Stimulated activated CD4-positive, alpha-beta T cell treated with anti-CD3 and anti-CD28 coated beads, Interleukin-1b, Interleukin-23, amount 100 ng/mL, for 1 hour (primary cell): ENCODE measurements around the gene FNDC3B.

ENCODE experiments used
- DNase-seq, 2 donors: peaks; one replicate each; pipeline ENCODE4 v3.0.0-alpha.2; 2020; ENCODE audit warnings: low read depth in 2 of 2

FNDC3B gene

DNA sequence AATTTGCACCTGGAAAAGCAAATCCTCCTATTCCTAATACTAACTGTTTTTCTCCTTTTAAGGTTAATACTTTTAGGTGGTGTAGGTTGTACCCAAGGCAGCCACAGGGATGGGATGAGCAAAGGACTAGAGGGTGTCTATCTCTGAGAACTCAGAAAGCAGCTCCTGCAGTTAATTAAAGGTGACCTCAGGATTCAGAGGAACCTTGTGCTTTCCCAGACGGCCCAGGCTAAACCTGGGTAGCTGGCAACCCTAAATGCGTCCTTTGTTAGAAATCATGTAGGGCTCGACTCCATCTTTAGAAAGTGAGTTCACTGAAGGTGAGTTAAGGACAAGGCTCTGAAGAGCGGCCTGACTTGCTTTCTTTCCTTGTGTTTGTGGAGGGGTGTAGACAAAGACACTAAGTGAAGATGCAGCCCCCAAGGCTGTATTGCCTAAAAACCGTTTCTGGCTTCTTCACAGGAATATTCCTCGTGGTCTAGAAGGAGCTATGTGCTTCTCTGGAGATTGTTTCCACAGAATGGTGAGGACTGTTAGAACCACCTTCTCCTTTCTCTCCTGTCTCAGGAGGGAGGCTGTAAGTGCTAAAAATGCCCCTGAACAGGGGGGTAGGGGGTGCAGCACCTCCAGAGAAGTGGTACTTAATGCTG lies 14.9 kb downstream of the FNDC3B start:
- no peak for DNase-seq

DNA sequence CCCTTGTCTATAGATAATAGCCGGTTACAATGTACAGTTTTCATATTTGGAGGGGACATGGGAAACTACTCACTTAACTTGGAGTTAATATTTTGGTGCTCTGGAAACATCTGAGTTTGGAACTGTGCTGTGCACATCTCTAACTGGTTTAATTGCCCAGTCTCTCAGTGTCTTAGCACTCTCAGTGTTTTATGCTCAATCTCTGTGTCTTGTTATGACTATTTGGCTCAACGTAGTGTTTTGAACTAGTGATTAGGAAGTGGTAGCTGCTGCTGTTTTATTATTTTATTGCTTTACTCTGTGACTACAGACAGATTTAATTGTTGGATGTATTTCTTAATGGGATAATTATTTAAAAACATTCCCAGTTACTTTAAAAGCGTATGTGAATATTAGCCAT lies 17.0 kb downstream of the FNDC3B start:
- DNase-seq, result no peak

DNA sequence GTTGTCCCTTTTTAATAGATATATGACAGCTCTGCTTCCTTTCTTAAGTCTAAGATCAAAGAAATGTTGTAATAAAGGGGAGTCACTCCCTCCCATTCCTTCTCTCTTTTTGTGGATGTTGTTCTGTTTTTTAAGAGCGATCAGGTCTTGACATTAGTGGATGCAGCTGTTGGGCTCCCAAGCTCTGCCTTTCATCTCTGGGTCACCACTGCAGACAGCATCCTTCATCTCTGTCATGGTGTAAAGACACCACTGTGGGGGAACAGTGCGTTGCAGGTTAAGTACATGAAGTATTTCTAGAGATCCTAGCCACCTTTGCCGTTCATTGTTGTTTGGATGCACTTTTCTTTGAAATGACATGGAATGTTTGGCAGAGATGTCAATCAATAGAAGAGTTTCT lies 17.7 kb downstream of the FNDC3B start:
- no peak for DNase-seq

DNA sequence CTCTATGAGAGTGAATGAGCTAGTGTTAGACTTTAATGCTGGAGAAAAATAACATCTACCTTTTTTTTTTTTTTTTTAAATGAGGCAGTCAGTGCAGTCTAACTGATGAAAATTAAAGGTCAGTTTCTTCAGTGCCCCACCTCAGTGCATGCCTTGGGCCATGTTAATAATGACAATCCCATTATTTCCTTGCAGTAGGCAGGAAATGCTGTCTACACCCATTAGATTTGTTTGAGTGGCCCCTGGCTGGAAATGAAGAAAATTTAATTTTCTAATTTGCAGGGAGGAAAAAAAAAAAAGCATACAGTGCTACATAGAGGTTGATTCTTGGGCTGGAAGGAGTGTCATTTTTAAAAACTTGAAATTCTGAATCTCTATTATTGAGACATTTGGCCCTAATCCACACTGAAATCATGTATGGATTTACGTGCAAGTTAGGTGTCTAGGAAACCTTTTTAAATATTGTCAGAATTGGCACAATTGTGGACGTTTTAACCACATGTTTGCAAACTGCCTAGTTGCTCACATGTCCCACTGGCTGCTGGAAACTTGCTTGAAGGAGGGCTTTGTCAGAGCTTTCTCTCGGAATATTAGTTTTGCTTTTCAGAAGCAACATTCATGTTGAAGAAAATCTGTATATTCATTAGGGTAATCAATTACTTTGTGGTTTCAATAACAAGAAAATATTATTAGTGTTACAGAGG lies 18.4 kb downstream of the FNDC3B start:
- DNase-seq, result no peak

DNA sequence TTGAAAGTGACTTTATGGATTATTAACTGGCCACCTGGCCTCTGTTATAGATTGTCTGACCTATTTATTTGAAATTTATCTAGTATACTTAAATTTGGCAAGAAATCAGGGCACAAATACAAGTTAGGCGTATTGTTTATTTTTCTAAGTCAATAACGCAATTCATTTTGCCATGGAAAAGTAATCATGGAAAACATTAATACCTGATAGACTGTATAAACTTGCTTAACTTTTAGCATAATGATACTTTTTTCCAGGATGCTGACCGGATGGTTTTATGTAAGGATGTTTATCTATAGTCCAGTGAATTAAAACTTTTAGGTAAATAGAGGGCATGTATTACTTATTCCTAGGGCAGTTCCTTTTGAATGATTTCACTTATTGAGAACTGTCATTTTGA lies 20.2 kb downstream of the FNDC3B start:
- DNase-seq, result no peak

DNA sequence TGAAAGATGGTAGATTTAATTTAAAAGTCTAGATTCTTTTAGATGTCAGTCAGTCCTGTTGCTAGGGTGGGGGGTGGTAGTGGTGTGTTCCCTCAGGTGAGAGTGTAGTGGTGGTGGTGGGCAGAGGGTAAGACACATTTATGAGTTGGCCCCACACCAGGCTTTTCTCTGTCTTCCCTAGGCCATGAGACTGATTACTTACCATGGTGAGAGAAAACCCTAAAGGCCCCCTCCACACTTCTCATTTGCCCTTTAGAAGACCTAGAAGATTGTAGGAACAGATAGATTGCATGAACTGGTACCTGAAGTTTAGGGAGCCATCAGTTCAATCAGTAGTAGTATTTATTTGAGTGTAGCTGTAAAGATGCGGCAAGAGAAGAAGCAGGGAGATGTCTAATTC lies 20.9 kb downstream of the FNDC3B start:
- no peak for DNase-seq

DNA sequence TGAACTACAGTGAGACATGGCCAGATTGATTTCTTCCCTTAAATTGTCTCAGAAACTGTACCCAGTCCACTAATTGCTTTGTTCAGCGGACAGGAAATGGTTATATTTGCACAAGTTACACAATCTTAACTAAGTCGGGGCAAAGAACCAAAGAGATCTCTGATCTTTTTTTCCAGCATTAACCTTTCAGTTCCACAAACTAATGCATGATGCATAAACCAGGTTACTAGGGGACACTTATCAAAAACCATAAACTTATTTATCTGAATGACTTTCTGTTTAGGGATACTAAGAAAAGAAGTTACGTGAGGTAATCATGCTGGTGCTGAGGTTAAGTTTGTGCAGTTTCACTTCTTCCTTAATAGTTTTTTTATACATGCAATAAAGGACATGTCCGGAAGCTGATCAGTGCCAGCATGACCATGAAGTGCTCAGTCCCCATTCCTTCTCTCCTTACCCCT lies 22.4 kb downstream of the FNDC3B start:
- DNase-seq, result no peak

DNA sequence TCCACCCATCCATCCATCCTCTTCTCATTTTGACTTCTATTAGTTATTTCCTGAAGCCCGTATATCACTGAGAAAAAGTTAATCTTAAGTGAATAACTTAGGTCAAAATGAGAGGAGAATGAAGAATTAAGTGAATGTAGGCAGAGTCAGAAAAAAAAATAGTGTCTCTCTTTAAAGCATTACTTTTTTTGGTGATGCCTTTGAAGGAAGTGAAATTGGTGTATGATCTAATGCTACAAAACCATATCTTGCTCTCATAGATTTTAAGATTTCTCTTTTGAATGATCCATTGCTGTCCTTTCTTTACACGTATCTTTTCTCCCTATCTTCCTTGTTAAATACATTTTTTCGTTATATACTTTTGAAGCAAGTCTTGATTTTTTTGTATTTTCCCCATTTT lies 23.4 kb downstream of the FNDC3B start:
- DNase-seq, result no peak

DNA sequence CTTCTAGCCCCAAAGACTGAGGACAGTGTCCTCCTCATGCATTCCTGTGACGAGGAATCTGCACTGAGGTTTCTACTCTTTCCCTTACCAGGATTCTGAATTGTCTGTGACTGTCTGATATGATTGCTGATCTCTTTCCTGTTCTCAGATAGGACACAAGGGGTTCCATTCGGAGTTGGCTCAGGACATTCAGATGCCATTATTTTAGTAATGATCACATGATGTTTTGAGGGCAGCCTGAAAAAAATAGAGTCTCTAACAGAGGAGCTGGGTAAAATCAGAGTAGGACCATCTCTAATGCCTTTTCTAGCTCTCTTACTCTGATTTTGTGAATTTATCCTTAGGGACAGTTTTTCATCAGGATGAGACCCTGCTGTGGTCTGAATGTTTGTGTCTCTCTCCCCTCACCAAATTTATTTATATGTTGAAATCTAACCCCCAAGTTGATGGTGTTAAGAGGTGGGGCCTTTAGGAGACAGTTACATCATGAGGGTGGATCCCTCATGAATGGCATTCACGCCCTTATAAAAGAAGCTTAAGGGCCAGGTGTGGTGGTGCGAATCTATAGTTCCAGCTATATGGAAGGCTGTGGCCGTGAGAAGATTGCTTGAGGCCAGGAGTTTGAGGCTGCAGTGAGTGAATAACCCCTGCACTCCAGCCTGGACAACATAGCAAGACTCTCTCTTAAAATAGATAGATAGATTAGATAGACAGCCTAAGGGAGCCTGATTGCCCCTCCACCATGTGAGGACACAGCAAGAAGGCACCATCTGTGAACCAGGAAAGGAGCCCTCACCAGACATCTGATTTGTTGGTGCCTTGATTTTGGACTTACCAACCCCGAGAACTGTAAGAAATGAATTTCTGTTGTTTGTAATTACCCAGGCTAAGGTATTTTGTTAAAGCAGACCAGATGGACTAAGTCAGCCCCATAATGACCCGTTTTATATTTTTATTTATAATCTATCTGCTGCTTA lies 24.4 kb downstream of the FNDC3B start:
- no peak for DNase-seq

DNA sequence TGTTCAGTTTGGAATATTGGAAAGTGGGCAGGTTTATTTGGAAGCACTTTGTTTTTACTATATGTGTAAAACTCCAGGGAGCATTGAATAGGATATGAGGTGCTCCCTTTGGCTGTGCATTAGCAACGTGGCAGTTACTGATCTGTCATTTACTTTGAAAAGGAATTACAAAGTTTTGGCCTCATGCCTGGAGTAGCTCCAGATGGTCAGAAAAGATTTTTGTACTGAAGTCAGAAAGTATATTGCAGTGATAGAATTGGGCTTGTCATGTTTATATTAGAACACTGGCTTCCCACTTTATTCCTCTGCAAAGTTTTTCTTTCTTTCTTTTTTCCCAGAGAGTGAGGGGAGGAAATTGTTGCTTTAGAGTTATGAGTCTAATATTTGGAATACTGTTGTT lies 26.1 kb downstream of the FNDC3B start:
- DNase-seq, result no peak

DNA sequence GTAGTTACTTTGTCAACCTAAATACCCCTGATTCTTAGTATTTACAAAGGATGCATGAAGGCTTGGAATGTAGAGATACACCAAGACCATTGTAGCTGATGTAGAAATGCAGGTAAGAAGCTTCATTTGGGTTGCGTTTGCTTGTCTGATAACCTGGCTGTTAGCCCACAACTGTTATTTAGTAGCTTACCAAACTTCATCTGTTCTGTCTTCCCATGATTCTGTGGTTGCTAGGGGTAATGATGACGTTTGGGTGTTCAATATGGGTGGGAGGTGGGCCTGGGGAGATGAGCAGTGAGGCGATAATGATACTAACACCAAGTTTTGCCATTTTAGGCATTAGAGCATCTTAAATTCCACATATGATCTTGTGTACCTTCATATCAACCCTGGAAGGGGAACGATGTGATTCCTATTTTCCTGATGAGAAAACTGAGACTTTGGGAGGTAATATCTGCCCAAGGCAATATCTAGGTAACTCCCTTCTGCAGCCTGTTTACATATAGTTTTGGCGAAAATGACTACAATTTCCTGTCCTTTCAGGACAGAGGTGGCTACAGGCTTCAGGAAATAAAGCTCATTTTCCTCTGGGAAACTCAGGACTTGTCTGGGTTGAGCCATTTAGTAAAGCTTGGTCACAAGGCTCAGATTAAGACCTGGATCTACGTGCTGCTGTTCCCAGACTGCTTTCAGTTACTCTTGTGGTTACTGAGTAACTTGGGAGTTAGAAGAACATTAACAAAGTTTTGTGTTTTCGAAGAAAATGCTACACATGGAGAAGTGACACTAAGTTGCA lies 26.8 kb downstream of the FNDC3B start:
- no peak for DNase-seq

DNA sequence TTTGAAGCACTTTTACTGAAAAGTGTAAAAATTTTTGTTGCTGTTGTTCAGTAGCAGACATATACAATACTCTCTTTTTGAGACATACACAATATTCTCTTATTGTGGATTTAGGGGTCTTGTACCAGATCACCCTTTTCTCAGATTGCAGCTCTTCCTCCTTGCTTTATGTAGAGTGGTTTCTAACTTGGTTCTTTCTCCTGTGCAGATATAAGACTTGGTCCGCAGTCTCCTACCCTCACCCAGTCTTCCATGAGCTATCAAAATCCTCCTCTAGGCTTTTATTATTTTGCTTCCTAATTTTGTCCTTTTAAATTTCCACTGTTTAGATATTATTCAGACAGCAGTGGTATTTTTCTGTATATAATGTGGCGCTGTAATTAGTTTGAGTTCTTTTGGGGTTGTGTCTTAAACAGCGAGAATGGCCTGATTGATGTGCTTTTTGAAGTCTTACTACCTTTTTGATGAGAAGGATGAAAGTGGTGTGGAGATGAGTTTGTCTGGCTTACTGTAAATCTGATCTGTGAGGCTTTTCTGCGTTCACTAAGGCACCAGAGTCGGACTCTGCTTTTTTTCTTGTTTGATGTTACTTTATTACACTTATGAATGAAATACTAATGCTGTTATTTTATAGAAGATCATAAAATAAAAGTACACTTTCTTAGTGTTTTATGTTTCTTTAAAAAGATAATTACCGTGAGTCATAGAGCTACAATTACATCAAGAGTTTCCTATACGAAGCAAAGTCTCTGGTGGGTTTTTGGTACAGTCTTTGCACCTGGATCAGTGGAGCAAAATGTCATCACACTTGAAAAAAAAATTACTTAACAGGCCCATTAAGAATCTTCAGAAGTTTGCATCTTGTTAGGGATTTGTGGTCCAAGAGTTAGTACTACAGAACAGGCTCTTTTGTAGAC lies 27.8 kb downstream of the FNDC3B start:
- DNase-seq, result no peak

DNA sequence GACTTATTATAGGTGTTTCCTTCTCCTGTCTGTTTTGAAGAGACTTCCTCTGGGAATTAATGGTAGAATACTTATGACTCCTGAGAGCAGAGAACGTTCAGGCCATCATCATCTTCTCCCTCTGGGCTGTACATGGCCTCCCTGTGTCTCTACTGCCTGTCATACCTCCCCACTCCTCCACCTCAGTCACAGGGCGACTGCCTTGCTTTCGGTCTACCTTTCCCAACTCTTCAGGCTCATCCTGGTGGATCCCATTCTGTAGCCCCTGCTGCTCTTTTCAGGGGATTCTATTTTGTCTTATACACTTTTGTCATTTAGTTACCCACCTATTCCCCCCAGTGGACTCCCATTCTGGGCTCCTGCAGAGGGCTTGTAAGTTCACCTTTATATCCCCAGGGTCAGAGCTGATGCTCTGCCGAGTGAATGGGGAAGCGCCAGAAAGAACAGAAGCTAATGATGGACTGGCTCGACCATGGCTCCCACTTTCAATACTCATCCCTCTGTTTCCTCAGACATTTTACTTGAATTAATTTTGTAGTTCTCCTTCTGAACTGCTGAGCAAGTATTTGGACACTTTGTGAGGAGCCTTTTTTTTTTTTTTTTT lies 28.6 kb downstream of the FNDC3B start:
- DNase-seq, result no peak

DNA sequence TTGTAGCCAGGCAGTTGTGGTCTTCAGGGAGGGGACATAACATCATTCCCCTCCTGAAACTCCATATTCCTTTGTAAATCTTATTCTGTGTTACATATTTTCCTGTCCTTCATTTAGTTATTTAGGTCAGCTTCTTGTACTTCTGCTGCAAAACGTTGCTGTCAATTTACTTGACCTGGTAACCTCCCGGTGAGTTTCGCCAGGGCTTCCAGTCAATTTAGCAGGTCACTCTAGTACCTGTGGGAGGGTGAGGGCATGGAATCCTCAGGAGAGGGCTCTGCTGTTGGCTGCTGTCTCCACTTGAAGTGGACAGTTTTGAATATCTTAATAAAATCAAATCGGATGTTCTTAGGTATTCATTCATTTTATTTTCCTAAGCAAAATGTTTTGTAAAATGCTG lies 29.6 kb downstream of the FNDC3B start:
- DNase-seq, result no peak

DNA sequence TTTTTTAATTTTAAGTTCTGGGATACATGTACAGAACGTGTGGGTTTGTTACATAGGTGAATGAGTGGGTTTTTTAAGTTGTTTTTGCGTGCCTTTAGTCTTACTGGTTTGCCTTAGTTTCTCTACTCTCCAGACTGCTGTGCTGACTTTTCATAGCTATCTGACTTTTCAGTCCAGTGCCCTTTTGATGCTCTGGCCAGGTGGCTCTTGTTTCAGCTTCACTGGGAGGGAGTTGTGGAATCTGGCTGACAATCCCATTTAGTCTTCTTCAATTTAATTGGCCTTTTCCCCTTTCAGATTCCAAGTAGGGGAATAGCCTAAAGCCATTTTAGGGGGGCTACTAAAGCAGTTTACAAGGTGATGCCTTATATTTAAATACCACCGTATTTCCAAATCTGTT lies 30.1 kb downstream of the FNDC3B start:
- DNase-seq, result no peak

DNA sequence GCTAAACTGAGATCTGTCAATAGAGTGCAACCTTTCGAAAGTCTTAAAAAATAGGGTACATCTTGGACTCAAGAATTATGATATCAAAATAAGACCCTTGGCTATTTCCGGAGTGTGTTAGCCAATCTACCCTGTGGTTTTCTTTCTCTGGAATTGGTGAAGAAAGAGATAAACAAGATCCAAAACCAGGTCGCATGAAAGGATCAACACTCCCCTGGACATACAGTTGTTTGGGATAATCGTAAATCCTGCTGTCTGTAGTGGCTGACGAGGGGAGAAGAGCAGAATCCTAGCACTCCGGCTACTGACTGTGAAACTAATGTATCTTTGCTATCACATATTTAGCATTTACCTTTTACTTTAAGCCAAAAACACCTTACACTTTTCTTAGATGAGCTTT lies 30.9 kb downstream of the FNDC3B start:
- no peak for DNase-seq

DNA sequence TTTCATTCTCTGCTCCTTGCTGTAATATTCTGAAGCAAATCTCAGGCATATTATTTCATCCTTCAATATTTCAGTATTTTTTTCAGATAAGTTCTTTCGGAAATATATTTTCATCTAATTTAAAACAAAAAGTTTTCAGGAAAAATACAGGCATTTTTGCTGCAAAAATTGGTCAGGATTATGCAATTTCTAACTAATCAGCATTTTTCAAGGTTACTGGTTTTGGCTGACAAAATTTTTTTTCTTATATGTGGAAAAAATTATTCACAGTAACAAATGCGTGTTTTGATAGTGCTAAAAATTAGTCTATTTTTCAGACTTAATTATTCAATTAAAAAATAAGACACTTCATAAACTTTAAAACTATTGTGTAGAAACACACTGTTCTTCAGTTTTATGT lies 31.4 kb downstream of the FNDC3B start:
- DNase-seq, result no peak

DNA sequence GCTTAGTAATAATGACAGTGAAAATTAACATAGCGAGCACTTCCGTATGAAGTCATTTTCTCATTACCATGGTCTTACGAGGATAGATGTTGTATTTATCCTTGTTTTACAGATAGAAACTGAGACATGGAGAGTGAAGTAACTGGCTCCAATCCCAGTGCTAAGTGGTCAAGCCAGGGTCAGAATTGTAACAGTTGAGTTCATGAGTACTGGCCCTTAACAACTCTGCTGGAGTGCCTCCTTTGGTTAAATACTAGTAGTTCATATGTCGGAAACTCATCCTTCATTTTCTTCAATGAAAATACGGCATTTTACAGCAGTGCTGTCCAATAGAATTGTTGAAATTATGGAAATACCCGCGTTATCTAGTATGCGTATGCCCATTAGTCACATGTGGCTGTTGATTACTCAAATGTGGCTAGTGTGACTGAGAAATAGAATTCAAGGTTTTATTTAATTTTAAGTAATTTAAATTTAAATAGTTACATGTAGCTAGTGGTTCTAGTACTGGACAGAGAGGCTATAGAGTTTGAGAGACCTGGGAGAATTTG lies 32.5 kb downstream of the FNDC3B start:
- DNase-seq, result no peak

DNA sequence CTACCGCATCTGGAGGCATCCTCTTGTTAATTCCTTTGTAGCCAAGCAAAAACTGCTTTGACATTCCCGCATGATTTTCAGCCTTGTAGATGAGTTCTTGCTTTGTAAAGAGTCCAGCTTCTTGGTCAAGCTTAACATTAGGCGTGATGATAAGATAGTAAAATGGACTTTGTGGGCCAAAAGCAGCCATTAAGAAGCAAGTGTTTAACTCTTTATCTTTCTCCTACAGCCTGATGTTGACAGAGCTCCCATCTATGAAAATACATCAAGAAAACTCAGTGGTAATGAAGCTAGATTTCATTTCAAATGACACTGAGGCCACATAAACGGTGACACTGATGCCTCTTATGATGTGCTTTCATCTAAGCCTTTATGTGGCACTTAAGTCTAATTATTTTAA lies 33.2 kb downstream of the FNDC3B start:
- DNase-seq, result no peak
